Pancreas (tissue), 10 donors: ENCODE results near the gene LRRTM3. TPM values are rescaled to one million over a fixed set of nuclear protein-coding genes. Genes with fewer than 3 reads are reported as not detected.

Experiments
- ATAC-seq, 4 donors: fragments of 200-7000 bp; cut with Tn5 transposase; one replicate each; pipeline versions ENCODE4 v1.8.0 to v1.9.1; 2020; ENCODE audit warnings: mild to moderate bottlenecking in 4 of 4, moderate library complexity in 4 of 4
- DNase-seq, 6 donors: peaks; one replicate each; pipeline ENCODE4 v3.0.0-alpha.2; 2020
- FAIRE-seq: peaks from 2 replicates; lab custom pipeline; 2012; peaks lifted over from hg19 to GRCh38; lab: Jason Lieb, UNC
- H3K27ac ChIP-seq, 4 donors: fragments of 200-600 bp; sonication (generic); 1 replicate in 3 of 4; 2 replicates in 1 of 4; pipeline versions ENCODE4 v1.5.0 to v1.8.0; 2020
- H3K27me3 ChIP-seq, 4 donors: fragments of 200-600 bp; one replicate each; pipeline ENCODE4 v1.8.0; 2021
- H3K36me3 ChIP-seq, 3 donors: fragments of 200-600 bp; sonication (generic) in 1 of 3; one replicate each; pipeline versions ENCODE4 v1.5.0 to v1.8.0; 2020 to 2021
- H3K4me1 ChIP-seq, 3 donors: fragments of 200-600 bp; one replicate each; pipeline ENCODE4 v1.8.0; 2021
- H3K4me3 ChIP-seq, 4 donors: fragments of 200-600 bp; sonication (generic) in 2 of 4; one replicate each; pipeline versions ENCODE4 v1.5.0 to v1.8.0; 2020 to 2021
- H3K9me3 ChIP-seq, 4 donors: fragments of 200-600 bp; one replicate each; pipeline ENCODE4 v1.8.0; 2021
- WGBS, 2 donors: extraction: QIAGEN DNeasy Blood & Tissue Kit; methylation state at CpG; one replicate each; pipeline ENCODE4 v1.1.7; 2013; 5-methylcytosine and 5-hydroxymethylcytosine counted together
- intact Hi-C, 3 donors: fragments of 100-400 bp; cut with DNase I; formaldehyde crosslinking; loops; one replicate each; pipeline versions ENCODE4 v1.11.1 to v1.14.2; 2022
- polyA plus RNA-seq, 2 donors: library from polyadenylated mRNA; stranded (reverse); fragments of 200-250 nt; gene quantifications; one replicate each; pipeline ENCODE4 v1.2.3, GENCODE V29; 2013
- total RNA-seq, 6 donors: library from RNA; stranded (reverse); fragmentation: NEBNext Ultra II Directional in 4 of 6; extraction: Animal tissue kit (Norgen Biotek cat#: 25700) in 4 of 6; gene quantifications; one replicate each; pipeline versions ENCODE4 v1.2.1 to v1.2.4, GENCODE V29; 2021 to 2023
- TF ChIP-seq, protein P1 (sequence below), 4 donors: fragments of 200-600 bp; sonication (generic) in 3 of 4; IDR thresholded peaks; one replicate each; pipeline versions ENCODE4 v1.5.0 to v1.8.0; 2021; ENCODE audit warnings: antibody characterized with exemption in 4 of 4
- donor health status: healthy with polysubstance abuse.
- donor health status: DM: no; HTN: no; CAD: no; lungs with moderate emphysema.
- donor health status: DM: no; HTN: no; CAD: no.
- donor health status: control.
- donor health status: control.
- donor health status: Bipolar disorder and iron deficiency.
- donor health status: DM: yes; HTN: yes; CAD: no.
- donor health status: DM: no; HTN: no; CAD: no.
- donor health status: DM: no; HTN: no; CAD: no.
- donor health status: DM: yes; HTN: yes; CAD: no.

LRRTM3 gene
- total and polyA plus RNA-seq, 8 donors: 0.25 to 2.5 (median 0.72) TPM

DNA sequence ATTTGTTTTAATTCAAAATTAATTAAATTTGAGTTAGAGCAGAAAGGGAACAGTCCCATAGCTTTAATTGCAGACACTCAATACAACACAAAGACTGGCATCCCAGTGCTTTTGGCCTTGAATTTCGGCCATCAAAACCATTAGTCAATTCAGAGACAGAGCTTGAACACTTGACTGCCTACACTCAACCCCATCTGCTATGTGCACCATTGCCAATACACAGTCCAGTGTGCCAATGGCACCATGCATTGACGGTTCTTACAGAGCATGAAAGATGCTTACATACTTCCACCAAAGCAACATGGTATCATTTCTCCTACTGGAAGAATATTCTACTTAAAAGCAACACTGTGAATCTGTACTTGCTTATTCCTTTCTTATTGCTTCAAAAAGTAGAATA, 43.6 kb upstream of the LRRTM3 start:
- intact Hi-C loops: no loop called here
- Histone ChIP-seq H3K9me3 (no peaks in the 10 kb centered on the region), H3K4me1 (no peaks in the 10 kb centered on the region), H3K4me3 (no peak overlapping the region), H3K27me3 (no peaks in the 10 kb centered on the region), H3K36me3 (no peaks in the 10 kb centered on the region), H3K27ac (no peak overlapping the region)
- TF ChIP-seq, protein P1, sequence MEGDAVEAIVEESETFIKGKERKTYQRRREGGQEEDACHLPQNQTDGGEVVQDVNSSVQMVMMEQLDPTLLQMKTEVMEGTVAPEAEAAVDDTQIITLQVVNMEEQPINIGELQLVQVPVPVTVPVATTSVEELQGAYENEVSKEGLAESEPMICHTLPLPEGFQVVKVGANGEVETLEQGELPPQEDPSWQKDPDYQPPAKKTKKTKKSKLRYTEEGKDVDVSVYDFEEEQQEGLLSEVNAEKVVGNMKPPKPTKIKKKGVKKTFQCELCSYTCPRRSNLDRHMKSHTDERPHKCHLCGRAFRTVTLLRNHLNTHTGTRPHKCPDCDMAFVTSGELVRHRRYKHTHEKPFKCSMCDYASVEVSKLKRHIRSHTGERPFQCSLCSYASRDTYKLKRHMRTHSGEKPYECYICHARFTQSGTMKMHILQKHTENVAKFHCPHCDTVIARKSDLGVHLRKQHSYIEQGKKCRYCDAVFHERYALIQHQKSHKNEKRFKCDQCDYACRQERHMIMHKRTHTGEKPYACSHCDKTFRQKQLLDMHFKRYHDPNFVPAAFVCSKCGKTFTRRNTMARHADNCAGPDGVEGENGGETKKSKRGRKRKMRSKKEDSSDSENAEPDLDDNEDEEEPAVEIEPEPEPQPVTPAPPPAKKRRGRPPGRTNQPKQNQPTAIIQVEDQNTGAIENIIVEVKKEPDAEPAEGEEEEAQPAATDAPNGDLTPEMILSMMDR (IDR thresholded peaks at IDR 0.05): no peak
- 61 to 78% methylated on average over 2 of the region's 2 CpGs for WGBS, 2 donors
- DNase-seq (no peak), ATAC-seq (no peak), FAIRE-seq (no peak)

DNA sequence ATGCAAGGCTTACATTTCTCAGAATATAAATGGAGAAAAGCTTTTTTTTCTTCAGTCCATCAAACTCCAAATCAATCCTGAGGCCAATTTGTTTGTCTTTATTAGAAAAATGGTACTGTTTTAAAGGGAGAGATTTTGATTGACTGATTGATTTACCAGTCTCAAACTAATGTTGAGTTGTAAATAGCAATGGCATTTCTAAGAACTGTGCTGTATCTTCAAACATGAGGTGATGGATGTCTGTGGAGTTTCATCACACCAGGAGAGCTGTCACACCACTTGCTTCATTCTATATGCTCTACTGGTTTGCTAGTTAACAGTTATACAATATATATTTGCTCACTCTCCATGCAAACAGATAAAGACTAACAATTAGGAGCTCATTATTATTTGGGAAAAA, 39.0 kb upstream of the LRRTM3 start:
- no peak for FAIRE-seq
- intact Hi-C loops: no loop called here

DNA sequence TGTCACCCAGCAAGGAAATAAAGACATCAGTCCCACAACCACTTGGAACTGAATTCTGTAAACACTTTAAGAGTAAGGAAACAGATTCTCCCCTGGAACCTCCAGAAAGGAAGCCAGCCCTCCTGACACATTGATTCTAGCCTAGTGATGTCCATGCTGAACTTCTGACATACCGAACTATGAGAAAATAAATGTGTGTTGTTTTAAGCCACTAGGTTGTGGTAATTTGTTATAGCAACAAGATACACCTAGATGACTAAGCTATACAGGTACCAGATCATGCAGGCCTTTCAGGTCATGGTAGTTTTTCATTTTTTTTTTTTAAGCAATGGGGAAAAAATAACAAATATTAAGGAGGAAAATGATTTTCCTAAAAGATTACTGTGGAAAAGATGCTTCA, 37.6 kb upstream of the LRRTM3 start:
- H3K9me3 ChIP-seq: no peaks in the 10 kb centered on the region
- FAIRE-seq: no peak
- H3K36me3 ChIP-seq: no peaks in the 10 kb centered on the region
- ATAC-seq: no peak
- TF ChIP-seq, protein P1 (IDR thresholded peaks at IDR 0.05): no peak
- H3K4me1 ChIP-seq: no peaks in the 10 kb centered on the region
- no peaks in the 10 kb centered on the region for H3K27me3 ChIP-seq
- H3K27ac ChIP-seq: no peak overlapping the region
- H3K4me3 ChIP-seq: no peak overlapping the region
- WGBS, 2 donors: 50 to 62% methylated on average over 1 of the region's 1 CpG
- DNase-seq: no peak
- intact Hi-C loops: no loop called here

More for the DNA sequence above, 39.0 kb upstream of the LRRTM3 start:
- TF ChIP-seq, protein P1 (IDR thresholded peaks at IDR 0.05): no peak
- DNase-seq (no peak), ATAC-seq (no peak)
- no peaks in the 10 kb centered on the region for H3K9me3 ChIP-seq
- no peak overlapping the region for H3K27ac ChIP-seq
- no peaks in the 10 kb centered on the region for H3K36me3 ChIP-seq
- no peaks in the 10 kb centered on the region for H3K27me3 ChIP-seq
- H3K4me3 ChIP-seq: no peak overlapping the region
- H3K4me1 ChIP-seq: no peaks in the 10 kb centered on the region

- Histone ChIP-seq H3K27ac (no peak overlapping the region), H3K27me3 (no peaks in the 10 kb centered on the region), H3K9me3 (no peaks in the 10 kb centered on the region), H3K36me3 (no peaks in the 10 kb centered on the region), H3K4me3 (no peak overlapping the region), H3K4me1 (no peaks in the 10 kb centered on the region)
- intact Hi-C loops: no loop called here
- TF ChIP-seq, protein P1 (IDR thresholded peaks at IDR 0.05): no peak
- ATAC-seq (no peak), FAIRE-seq (no peak), DNase-seq (no peak)
- WGBS, 2 donors: 46 to 72% methylated on average over 2 of the region's 2 CpGs
Observed at GRCh38 chr10:66892871-66893270, 33.0 kb upstream of the LRRTM3 start.

- H3K27ac ChIP-seq: no peak overlapping the region
- no peak overlapping the region for H3K4me3 ChIP-seq
- no peak for FAIRE-seq
- TF ChIP-seq, protein P1 (IDR thresholded peaks at IDR 0.05): no peak
- intact Hi-C loops: no loop called here
- no peak for DNase-seq
- 84 to 88% methylated on average over 5 of the region's 5 CpGs for WGBS, 2 donors
- no peak for ATAC-seq
- H3K36me3 ChIP-seq: no peaks in the 10 kb centered on the region
- H3K27me3 ChIP-seq: no peaks in the 10 kb centered on the region
- no peaks in the 10 kb centered on the region for H3K4me1 ChIP-seq
- H3K9me3 ChIP-seq: no peaks in the 10 kb centered on the region
Observed at GRCh38 chr10:66910671-66911070, 15.2 kb upstream of the LRRTM3 start.
